ENCODE measurements around the gene CACNA2D1.

- TF ChIP-seq FOXM1 (IDR thresholded peaks at IDR 0.05; ENCODE audit: borderline replicate concordance) (no peak), NFRKB (IDR thresholded peaks at IDR 0.05) (no peak), FOXA1 (IDR thresholded peaks at IDR 0.05) (no peak), CTBP1 (IDR thresholded peaks at IDR 0.05; ENCODE audit: borderline replicate concordance) (no peak), ELF4 (IDR thresholded peaks at IDR 0.05) (no peak), HDGF (IDR thresholded peaks at IDR 0.05; ENCODE audit: borderline replicate concordance) (no peak), TARDBP (IDR thresholded peaks at IDR 0.05) (no peak), BHLHE40 (IDR thresholded peaks at IDR 0.05; ENCODE audit: borderline replicate concordance) (no peak), PKNOX1 (IDR thresholded peaks at IDR 0.05) (no peak)
Observed at GRCh38 chr7:81957517-81957916, 486.1 kb downstream of the CACNA2D1 start.
